LNCAP (cell line): Measurements from ENCODE around the gene ARNT2.

Source experiments
- CTCF ChIP-seq: fragments of 450-650 bp; IDR thresholded peaks from 2 replicates; pipeline ENCODE4 v1.5.1; 2017; ENCODE audit warnings: mild to moderate bottlenecking

Gene ARNT2

GRCh38 chr15:80514071-80514780 lies 110.0 kb downstream of the ARNT2 start:
- TF ChIP-seq CTCF: no peak

DNA sequence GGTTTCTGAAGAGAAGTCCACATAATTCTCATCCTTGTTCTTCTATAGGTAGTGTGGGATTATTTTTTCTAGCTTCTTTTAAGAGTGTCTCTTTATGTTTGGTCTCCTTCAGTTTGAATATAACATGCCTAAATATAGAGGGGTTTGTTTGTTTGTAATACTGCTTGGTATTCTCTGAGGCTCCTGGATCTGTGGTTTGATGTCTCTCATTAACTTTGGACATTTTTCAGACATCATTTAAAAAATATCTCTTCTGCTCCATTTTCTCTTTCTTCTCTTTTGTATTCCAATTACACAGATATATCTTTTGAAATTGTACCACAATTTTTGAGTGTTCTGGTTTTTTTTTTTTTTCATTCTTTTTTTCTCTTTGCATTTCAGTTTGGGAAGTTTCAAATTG lies 113.1 kb downstream of the ARNT2 start:
- TF ChIP-seq CTCF: no peak

GRCh38 chr15:80518522-80518921 lies 114.3 kb downstream of the ARNT2 start:
- no peak for TF ChIP-seq CTCF

GRCh38 chr15:80523746-80524145 lies 119.6 kb downstream of the ARNT2 start:
- TF ChIP-seq CTCF: no peak

- TF ChIP-seq CTCF: no peak
These were observed 121.7 kb downstream of the ARNT2 start for GRCh38 chr15:80525853-80526252.

- no peak for TF ChIP-seq CTCF
These were observed 122.6 kb downstream of the ARNT2 start for GRCh38 chr15:80526556-80527340.

DNA sequence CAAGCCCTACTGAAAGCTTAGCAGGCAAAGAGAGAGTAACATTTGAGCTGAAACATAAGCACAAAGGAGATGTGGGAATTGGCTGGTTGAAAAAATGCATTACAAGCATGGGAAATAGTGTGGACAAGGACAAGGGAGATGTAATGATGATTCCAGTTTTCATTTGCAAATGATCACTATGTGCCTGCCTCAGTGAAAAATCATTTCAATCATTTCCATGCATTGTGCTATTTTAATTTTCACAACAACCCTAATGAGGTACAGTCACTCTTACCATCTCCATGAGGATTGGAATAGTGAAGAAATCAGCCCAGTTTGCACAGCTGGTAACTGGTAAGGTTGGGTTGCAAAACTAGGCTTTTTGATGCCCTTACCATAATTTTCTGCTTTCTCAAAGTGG lies 123.2 kb downstream of the ARNT2 start:
- TF ChIP-seq CTCF: no peak
